ENCODE measurements around the gene PRKCI.

GRCh38 chr3:170180908-170181885 lies 41.0 kb upstream of the PRKCI start, which contains the start of gene PHC3:
- TF ChIP-seq, protein P1, sequence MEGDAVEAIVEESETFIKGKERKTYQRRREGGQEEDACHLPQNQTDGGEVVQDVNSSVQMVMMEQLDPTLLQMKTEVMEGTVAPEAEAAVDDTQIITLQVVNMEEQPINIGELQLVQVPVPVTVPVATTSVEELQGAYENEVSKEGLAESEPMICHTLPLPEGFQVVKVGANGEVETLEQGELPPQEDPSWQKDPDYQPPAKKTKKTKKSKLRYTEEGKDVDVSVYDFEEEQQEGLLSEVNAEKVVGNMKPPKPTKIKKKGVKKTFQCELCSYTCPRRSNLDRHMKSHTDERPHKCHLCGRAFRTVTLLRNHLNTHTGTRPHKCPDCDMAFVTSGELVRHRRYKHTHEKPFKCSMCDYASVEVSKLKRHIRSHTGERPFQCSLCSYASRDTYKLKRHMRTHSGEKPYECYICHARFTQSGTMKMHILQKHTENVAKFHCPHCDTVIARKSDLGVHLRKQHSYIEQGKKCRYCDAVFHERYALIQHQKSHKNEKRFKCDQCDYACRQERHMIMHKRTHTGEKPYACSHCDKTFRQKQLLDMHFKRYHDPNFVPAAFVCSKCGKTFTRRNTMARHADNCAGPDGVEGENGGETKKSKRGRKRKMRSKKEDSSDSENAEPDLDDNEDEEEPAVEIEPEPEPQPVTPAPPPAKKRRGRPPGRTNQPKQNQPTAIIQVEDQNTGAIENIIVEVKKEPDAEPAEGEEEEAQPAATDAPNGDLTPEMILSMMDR (IDR thresholded peaks at IDR 0.05; ENCODE audit: low read depth, low read length): no peak
- TF ChIP-seq POLR2A (IDR thresholded peaks at IDR 0.05; ENCODE audit: extremely low read depth, insufficient read length) (peak; percentile 86), MAX (IDR thresholded peaks at IDR 0.05; ENCODE audit: low read depth, low read length) (peak; percentile 97), MYC (IDR thresholded peaks at IDR 0.05; ENCODE audit: low read depth, low read length) (peak; percentile 10; the same call in 1 of the 2 replicates)

Data from NB4 (cell line).